Renal pelvis (tissue), 4 donors: Measurements from ENCODE around the gene ACSL4. TPM values are rescaled to one million over a fixed set of nuclear protein-coding genes. Genes with fewer than 3 reads are reported as not detected.
A peak's percentile ranks its signal among the peaks of the same experiment; 100 is the strongest.
"Not testable (repeated sequence)": the region's sequence is repeated elsewhere in the genome, so short reads cannot be mapped to it uniquely, and the experiment has no call there.

Experiments used
- DNase-seq: peaks from one replicate; pipeline ENCODE4 v3.0.0-alpha.2; 2013
- polyA plus RNA-seq, 3 donors: library from polyadenylated mRNA; unstranded; fragments of 120-200 nt; gene quantifications; one replicate each; pipeline ENCODE4 v1.2.1, GENCODE V29; 2013; ENCODE audit not compliant: insufficient read length in 3 of 3

Gene ACSL4
- polyA plus RNA-seq, 3 donors, result 36.4 to 47.2 (median 40.1) TPM

DNA sequence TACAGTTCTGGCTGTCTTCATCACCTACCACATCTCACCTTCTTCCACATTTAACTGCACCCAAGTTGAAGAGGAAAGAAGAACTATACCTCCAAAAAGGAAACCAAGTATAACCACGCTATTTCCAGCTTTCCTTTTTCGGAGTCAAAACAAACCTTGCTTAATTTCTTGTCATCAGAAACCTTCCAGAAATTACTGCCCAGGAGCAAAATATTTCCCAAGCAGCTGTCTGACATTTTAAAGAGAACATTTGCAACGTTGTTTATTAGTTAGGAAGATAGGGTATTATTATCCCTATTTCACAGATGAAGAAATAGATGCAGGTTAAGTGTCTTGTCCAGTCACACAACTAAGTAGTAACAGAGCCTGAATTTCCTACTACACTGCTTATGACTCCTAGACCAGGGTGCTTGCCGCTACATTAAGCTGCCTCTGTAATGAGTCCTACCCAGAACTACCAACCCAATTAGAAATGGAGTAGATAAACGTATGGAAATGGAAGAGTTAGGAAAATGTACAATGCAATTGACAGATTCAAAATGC, 2.2 kb upstream of the ACSL4 start:
- DNase-seq, result no peak

DNA sequence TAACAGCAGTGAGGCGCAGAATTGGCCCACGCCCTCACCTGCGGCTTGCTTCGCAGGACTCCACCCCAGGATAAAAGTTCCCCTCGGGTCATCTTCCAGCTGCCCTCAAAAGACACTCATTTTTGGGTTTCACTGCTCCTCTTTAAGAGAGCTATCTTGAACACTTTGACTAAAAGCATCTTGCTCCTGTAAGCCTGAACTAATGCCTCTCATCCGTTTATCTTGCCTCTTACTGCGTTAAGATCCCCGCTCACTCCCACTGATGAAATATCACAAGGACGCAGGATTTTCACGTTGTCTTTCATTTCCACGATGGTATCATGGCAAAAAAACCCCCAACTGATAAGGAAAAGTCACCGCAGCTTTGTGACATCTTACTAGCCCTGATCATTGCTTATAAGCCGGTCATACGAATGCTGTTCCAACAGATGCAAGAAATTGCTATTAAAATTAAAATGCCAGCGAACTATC, 591 bp upstream of the ACSL4 start:
- no peak for DNase-seq

DNA sequence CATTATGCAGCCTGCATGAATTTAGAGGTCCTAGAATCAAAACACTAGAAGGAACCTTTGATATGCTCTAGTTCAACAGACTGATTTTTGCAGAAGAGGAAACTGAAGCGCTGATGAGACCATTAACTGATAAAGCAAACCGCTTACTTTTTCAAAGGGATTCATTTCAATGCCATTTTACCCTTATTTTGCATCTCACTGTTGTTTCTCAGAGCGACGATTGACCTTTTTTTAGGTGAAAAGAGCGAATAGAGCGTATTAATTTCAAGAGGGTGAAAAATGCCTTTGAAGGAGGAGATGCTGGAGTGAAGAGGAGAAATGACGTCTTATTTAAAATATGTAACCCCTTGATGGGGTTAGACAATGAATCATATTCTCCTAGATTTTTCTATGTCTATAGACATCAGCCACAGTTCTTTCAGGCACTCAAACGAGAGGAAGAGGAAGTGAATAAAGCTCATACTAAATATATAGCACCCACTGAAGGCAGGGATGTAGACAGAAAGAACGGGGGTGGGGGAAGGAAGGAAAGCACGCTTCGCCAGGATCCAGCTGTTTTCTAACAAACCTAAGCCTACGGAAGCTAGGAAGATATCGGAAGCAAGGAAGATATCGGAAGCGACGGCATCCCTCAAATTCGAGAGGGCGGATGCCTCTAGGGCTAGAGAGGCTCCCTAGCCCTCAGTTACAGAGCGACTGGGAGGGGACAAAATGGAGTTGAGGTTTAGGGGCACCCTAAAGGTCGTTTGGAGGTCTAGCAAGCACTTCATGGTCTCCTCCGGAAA, 848 bp downstream of the ACSL4 start:
- DNase-seq, result no peak

DNA sequence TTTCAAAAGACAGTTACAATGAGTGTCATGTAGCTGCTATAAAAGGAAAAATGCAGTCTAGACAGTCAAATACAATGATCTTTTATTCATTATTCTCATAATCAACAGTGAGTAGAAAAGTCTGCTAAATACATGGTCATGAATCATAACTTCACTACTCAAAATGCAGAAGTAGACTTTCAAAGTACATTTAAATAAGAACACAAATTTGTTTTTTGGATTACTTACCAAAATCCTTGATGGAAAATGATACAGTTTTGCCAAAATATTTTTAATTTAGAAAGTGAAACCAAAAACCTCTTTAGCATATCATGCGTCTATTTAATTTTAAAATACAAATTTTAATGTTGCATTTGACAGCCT, 4.9 kb downstream of the ACSL4 start:
- DNase-seq, result no peak

DNA sequence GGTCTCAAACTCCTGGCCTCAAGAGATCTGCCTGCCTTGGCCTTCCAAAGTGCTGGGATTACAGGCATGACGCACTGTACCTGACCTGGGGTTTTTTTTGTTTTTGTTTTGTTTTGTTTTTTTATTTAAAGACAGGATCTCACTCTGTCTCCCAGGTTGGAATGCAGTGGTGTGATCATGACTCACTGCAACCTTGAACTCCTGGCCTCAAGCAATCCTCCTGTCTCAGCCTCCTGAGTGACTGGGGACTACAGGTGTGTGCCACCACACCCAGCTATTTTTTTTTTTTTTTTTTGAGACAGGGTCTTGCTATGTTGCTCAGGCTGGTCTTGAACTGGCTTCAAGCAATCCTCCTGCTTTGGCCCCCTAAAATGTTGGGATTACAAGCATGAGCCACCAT, 8.1 kb downstream of the ACSL4 start:
- DNase-seq, result not testable (repeated sequence)

DNA sequence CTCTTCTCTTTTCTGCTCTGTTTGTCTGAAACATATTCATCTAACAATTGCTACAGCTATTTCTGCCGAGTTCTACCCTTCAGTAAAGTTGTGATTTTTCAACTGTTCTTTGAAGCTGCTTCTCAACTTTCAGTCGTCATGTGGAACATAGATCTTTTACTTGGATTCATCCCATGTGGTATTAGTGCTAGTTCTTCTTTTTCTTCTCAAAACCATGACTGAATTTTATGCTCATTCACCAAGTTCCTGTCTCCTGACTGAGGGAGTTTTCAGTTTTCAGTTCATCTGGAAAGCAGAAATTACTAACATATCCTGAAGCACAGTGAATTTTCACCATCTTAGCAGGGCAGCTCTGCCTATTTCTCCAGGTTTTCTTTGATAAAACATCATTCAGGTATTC, 12.1 kb downstream of the ACSL4 start:
- no peak for DNase-seq

GRCh38 chrX:109719264-109719663, 13.8 kb downstream of the ACSL4 start:
- DNase-seq, result no peak

DNA sequence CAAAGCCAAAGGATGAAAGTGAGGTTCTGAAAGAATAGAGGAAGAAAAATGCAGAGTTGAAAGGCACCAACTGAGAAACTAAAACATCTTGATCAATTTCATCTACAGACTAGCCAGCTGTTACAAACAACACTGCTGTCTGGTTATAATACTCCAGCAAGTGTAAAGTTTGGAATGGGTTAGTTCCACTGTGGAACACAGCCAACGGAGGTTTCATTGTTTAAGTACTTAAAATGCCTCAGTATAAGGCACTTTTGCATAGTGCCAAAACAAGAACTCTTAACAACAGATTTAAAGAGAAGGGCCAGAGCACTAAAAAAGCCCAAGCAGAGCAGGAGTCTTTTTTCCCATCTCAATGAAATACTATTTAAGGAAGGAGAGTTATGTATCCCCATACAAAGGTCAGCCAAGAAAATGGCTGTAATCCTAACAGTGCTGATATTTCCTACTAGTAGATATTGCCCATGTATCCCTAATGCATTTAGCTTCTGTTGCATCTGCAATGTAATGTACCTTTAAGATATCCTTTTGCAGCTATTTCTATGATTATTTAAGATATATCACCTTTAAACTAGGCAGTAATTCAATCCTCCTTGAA, 16.5 kb downstream of the ACSL4 start:
- no peak for DNase-seq

GRCh38 chrX:109714340-109714958, 18.6 kb downstream of the ACSL4 start:
- DNase-seq, result no peak

- DNase-seq, result no peak
These were observed 22.9 kb downstream of the ACSL4 start for GRCh38 chrX:109710181-109710580.

DNA sequence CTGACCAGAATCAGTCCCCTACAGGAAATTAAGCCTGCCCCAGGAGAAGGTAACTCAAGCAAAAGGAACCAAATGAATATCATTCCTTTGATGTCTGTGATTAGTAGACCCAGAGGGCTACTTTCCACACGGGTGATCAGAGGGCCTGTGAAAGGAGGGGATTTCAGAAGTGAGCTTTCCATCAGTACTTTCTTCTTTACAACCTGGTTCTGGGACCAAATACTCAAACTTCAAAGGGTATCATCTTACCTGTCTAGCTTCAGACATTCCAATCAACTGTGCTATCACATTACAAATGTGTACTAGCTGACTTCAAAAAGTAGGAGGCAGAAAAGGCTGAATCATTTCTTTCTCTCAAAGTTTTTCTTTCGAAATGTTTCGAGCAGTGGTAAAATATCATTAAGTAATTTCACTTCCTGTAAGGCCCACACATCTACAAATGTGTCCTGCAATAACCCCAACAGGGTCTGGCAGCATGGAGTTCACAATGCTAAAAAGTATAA, 23.9 kb downstream of the ACSL4 start:
- peak; percentile 64 for DNase-seq

DNA sequence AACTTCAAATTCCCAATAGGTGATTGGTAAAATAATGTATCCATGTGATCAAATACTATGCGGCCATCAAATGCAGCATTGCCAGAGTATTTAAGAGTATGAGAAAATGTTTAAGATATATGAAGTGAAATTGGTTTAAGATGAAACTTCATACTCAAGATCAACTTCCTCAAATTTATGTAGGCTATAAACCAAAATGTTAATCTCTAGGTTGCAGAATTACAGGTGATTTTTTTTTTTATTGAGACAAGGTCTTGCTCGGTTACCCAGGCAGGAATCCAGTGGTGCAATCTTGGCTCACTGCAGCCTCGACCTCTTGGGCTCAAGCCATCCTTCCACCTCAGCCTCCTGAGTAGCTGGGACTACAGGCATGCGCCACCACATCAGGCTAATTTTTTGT, 25.3 kb downstream of the ACSL4 start:
- DNase-seq, result no peak

GRCh38 chrX:109707319-109707718, 25.7 kb downstream of the ACSL4 start:
- DNase-seq, result no peak

DNA sequence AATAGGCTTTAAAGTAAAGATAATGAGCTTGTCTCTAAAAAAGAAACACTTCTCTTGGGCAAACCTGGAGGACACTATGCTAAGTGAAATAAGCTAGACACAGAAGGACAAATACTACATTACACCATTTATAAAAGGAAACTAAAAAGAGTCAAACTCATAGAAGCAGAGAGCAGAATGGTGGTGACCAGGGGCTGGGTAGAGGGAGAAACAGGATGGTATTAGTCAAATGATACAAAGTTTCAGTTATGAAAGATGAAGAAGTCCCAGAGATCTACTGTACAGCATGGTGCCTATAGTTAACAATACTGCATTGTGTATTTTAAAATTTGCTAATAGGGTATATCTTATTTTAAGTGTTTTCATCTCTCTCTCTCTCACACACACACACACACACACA, 28.5 kb downstream of the ACSL4 start:
- DNase-seq, result no peak

DNA sequence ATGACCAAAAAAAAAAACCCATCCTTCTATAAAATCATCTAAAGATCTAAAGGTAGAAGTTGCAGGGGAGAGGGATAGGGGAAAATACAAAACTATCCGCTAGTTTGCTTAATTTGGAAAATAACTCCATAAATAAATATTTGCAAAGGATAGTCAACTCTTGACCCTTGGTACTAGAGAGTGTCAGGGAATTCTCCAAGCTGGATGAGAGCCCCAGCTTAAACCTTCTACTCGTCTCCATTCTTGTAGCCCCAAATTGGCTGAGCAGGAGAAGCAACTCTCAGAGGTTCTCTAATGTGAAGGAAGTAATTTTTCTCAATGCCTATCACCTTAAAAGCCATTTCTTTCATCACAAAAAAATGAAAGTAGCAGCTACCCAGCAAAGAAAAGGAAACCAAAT, 35.2 kb downstream of the ACSL4 start:
- DNase-seq, result no peak

GRCh38 chrX:109696146-109696740, 36.8 kb downstream of the ACSL4 start:
- no peak for DNase-seq

- no peak for DNase-seq
These were observed 37.4 kb downstream of the ACSL4 start for GRCh38 chrX:109695637-109696036.

DNA sequence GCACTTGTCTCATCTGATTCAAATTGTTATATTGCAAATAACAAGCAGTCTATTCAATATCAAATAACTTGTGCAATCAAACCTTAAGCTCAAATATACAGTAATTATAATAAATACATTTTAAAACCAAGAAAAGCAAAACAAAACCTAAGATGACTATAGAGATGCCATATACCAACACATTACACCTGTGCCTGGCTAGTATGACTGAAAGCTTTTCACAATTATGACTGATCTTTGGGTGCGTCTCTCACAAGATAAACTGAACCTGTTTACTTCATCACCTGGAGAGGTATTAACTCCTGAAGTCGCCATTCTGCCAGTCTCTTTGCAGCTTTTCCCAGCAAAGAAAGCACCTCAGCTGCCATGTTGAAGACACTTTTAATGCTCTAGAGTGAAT, 41.3 kb downstream of the ACSL4 start:
- no peak for DNase-seq

DNA sequence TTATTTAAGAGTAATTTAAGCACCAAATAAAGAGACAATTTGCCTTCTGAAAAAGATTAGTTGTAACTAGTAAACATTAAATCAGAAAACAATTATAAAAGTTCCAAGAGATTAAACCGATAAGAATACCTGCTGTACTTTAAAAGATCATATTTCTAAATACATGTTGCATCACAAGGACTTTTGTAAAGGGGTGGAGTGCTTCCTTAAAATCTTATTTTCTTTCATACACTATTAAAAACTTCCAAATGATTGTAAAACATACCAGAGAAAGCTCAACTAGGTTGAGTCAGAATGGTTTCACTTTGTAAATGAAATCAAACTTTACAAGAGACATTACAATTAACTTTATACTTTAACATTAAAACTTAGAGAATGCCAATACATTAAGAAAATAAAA, 41.8 kb downstream of the ACSL4 start:
- no peak for DNase-seq

DNA sequence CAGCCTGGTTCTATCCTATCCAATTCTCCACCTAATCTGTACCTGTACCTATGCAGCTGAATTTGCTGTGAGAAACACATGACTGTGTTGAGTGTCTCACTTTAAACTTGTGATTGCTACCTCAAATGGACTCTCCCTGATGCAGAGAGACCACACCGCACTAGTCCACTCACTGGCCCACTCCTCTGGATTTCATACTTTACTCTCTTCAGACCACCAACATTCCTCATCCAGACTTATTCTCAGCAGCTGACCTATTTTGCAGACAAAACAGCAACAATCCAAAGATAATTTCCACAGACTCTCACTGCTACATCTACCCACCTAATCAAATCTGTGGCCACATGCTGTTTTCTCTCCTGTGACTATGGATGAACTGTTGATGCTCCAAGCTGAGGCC, 45.2 kb downstream of the ACSL4 start:
- no peak for DNase-seq

DNA sequence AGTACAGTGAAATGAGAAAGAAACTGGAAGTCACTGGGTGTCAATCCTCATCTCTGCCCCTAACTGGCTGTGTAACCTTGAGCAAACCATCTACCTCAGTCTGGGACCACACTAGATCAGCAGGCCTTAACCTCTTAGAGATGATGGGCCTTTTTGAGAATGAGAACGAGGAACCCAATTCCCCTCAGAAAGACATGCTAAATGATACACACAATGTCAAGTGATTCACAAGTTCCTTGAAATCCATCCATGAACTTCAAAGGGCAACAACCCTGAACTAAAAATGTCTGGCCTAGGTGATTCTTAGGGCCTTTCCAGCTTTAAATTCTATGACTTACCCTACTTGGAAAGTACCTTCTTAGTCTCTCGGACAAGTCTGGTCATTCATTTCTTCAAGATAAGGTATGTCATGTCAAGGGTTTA, 47.4 kb downstream of the ACSL4 start:
- DNase-seq, result no peak

GRCh38 chrX:109684136-109684535, 48.9 kb downstream of the ACSL4 start:
- DNase-seq, result no peak
